OCI-LY3 (cell line): ENCODE data around the gene FBXO24.

Experiments used
- CTCF ChIP-seq: fragments of 200-600, 300-600 bp; sonication (generic); IDR thresholded peaks from 2 replicates; pipeline ENCODE4 v1.5.1; 2014; ENCODE audit warnings: antibody characterized with exemption, low read length, low read depth
- EZH2phosphoT487 ChIP-seq: fragments of 200-600 bp; shearing (Covaris generic); IDR thresholded peaks from 2 replicates; pipeline ENCODE4 v1.6.1; 2018; ENCODE audit warnings: antibody characterized with exemption, mixed run types, low read depth

GRCh38 chr7:100577507-100577906 lies 8.6 kb upstream of the FBXO24 start:
- no peak for TF ChIP-seq CTCF
- TF ChIP-seq EZH2phosphoT487: no peak
